Caki2 (cell line): Measurements from ENCODE around the gene RPN1. TPM values are rescaled to one million over a fixed set of nuclear protein-coding genes. Genes with fewer than 3 reads are reported as not detected.

Source experiments
- total RNA-seq: library from RNA; depleted of rRNA; stranded (reverse); fragments of >200 nt; shearing (Covaris generic); gene quantifications from 2 replicates; pipeline ENCODE4 v1.2.3, GENCODE V29; 2014; ENCODE audit warnings: low replicate concordance; rRNA removed

The RPN1 gene
- total RNA-seq, 1 experiment from 2014 or later, result 321 TPM

Other genes starting within 250 kb of the RPN1 start
- gene DNAJB8, start 183.9 kb downstream of the RPN1 start, total RNA-seq, result not detected in 2 replicates
- 1.5 TPM in 1 of 2 replicates, not detected in the other for gene GATA2, start 157.6 kb downstream of the RPN1 start, total RNA-seq
- 77.8 and 96.1 TPM in 2 replicates for gene RAB7A, start 75.4 kb upstream of the RPN1 start, total RNA-seq
- gene ACAD9, start 228.8 kb upstream of the RPN1 start, total RNA-seq, result 27.6 and 34.2 TPM in 2 replicates